GM12874 (cell line): ENCODE data around the gene RUNDC3A.
A peak's percentile ranks its signal among the peaks of the same experiment; 100 is the strongest.

Experiments
- CTCF ChIP-seq: IDR thresholded peaks from 2 replicates; pipeline ENCODE4 v1.5.1; 2011; ENCODE audit warnings: low read depth, mild to moderate bottlenecking, control low read depth, low read length, moderate library complexity; ENCODE audit not compliant: insufficient read depth

Gene RUNDC3A

GRCh38 chr17:44350733-44351226 is 42.4 kb downstream of the RUNDC3A start:
- peak; percentile 99 for TF ChIP-seq CTCF

- TF ChIP-seq CTCF: no peak
Observed at GRCh38 chr17:44351464-44351863, 43.1 kb downstream of the RUNDC3A start.

DNA sequence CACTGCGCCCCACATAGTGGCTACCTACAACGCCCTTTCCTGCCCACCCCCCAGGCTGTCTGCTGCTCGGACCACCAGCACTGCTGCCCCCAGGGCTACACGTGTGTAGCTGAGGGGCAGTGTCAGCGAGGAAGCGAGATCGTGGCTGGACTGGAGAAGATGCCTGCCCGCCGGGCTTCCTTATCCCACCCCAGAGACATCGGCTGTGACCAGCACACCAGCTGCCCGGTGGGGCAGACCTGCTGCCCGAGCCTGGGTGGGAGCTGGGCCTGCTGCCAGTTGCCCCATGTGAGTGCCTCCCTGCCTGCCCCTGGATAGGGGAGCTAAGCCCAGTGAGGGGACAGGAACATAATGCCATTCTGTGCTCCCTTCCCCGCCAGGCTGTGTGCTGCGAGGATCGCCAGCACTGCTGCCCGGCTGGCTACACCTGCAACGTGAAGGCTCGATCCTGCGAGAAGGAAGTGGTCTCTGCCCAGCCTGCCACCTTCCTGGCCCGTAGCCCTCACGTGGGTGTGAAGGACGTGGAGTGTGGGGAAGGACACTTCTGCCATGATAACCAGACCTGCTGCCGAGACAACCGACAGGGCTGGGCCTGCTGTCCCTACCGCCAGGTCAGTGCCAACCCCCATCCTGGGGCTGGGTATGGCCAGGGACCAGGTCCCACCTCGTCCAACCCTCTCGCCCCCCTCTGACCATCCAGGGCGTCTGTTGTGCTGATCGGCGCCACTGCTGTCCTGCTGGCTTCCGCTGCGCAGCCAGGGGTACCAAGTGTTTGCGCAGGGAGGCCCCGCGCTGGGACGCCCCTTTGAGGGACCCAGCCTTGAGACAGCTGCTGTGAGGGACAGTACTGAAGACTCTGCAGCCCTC is 43.8 kb downstream of the RUNDC3A start:
- no peak for TF ChIP-seq CTCF

DNA sequence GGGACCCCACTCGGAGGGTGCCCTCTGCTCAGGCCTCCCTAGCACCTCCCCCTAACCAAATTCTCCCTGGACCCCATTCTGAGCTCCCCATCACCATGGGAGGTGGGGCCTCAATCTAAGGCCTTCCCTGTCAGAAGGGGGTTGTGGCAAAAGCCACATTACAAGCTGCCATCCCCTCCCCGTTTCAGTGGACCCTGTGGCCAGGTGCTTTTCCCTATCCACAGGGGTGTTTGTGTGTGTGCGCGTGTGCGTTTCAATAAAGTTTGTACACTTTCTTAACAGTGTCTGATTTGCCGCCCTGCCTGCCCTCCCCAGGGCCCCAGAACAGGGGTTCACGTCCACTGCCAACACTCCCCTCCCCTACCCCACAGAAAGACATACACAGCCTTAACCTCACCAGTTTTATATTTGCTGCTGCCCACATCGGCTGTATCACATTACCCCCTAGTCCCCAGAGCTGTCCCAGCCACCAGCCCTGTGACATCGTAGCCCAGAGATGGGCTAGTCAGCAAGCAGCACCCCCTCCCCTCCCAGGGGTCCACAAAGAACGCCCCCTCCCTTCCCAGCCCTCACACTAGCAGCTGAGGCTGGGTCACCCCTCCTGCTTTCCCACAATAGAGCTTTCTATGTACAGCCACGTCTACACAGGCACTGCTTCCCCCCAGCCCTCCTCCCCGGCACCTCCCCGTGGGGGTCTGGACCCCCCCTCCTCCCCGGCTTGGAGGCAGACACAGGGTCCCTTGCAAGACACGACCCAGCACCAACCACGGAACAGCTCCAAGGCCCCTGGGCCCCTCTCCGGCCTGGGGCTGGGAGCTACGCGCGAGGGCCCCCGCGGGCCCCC is 44.6 kb downstream of the RUNDC3A start:
- TF ChIP-seq CTCF: no peak

DNA sequence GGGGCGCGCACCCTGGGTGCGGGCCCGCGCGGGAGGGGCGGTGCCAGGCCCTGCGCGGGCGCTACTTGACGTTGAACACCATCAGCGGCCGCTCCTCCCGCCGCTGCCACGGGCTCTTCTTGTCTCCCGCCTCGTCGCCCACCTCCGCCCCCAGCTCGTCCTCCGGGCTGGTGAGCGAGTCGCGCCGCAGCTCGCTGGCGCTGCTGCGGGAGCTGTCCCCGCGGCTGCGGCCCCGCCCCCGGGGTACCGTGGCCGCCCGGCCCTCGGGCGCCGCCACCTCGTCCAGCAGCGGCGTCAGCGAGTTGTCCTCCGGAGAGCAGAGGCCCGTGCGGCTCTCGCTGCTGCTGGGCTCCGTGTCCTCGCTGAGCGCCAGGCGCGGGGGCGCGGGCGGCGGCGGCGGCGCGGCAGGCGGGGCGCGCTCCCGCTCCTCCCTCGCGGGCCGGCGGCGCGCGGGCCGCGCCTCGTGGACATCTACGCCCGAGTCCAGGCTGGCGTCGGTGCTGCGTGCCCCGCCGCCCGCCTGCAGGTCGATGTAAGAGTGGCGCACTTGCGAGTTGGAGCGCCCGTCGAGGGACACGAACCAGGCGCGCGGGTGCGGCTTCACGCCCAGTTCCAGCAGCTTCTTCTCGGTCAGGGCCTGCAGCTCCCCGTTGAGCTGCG is 45.4 kb downstream of the RUNDC3A start:
- TF ChIP-seq CTCF: no peak

- peak; percentile 50 for TF ChIP-seq CTCF
Observed at GRCh38 chr17:44354582-44355561, 46.5 kb downstream of the RUNDC3A start.
